HG02588 (cell line): ENCODE data around the gene CEMIP.

Source experiments
- ATAC-seq: cut with Tn5 transposase; IDR thresholded peaks from one replicate; pipeline ENCODE4 v1.9.1; 2021; ENCODE audit warnings: mild to moderate bottlenecking, moderate library complexity; ENCODE audit not compliant: unreplicated experiment

Gene CEMIP

DNA sequence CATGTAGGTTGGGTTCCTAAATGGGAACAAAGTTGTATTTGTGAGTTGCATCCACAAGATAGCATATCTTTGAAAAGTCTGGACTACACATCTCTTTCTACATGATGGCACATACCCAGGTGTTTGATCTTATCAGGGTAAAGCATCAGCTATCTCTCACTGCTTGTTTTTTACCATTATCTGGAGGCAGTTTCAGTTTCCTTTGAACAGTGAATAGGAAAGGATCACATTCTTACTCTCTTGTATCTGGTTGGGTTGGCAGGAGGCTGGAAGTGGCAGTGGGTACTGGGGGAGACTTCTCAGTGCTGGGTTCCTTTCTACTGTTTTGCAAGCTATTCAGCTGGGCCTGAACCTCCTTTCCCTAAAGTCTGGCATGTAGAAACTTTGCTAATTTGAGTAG, 4.1 kb downstream of the CEMIP start:
- ATAC-seq: no peak

DNA sequence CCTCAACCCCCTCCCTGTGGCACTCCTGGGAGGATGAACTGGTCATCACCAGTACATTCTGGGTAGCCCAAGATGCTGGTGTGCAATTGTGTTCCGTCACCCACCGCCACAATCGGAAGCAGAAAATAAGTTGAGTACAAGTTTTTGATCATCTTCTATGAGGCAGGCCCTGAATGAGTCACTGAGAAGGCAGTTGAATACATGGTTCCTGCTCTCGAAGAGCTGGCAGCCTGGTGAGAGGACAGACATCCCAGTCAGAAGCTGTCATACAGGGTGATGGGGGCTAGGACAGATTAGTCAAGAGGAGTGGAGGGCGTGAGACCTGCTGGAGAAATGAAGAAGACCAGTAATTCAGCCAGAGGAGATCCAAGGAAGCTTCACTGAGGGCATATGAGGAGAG, 6.2 kb downstream of the CEMIP start:
- no peak for ATAC-seq

GRCh38 chr15:80785811-80786354, 6.7 kb downstream of the CEMIP start:
- ATAC-seq: no peak

- ATAC-seq: no peak
Measured at GRCh38 chr15:80787316-80787715, 8.1 kb downstream of the CEMIP start.

DNA sequence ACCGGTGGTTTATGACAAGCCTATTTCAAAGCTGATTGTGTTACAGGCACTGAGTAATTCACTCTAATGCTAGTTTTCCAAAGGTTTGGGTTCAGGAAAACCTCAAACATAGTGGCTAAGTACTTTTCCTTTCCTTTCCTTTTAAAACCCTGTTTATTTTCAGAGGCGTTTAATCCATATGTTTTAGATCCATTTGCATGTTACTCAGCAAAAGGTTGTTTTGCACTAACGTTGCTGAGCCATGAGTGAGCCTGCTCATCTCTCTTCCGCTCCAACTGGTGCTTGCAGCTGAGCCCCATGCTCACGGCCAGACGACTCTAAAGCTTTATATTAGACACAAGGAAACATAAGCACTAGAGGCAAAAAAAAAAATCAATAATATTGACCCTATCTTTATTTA, 9.4 kb downstream of the CEMIP start:
- no peak for ATAC-seq

GRCh38 chr15:80789296-80789695, 10.1 kb downstream of the CEMIP start:
- ATAC-seq: no peak

DNA sequence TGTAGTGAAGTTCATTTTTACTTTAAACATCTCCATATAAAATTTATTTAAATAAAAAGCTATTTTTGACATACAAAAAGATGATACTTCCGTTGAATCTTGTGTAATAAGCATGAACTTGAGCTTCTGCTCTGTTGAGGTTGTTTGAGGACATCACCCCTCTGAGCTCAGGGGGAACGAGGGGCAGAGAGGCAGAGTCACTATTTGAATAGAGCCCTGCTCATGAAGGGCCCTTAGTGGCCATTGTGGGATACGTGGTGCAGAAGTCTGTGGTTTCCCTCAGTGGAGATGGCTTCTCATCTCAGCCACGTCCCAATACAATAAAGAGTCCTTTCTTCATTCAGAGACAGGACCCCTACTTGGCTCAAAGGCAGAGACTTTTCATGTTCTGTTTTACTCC, 10.6 kb downstream of the CEMIP start:
- ATAC-seq: no peak

- no peak for ATAC-seq
Measured at GRCh38 chr15:80790236-80790635, 11.1 kb downstream of the CEMIP start.

GRCh38 chr15:80791004-80791403, 11.8 kb downstream of the CEMIP start:
- no peak for ATAC-seq

DNA sequence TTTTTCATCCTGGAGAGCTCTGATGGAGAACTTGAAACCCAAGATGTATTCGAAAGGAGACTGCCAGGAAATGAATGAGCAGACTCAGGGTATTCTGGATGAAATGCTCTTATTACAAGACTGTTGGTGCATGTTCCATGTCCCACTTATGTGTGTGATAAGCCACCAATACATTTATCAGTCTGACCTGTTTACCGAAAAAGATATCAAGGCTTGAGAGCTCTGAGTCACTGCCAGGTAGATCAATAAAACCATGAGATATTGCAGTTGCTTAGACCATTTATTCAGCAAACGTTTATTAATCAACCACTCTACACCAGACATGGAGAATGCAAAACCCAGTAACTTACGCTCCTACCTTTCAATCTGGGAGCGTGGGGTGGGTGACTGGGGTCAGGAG, 17.2 kb downstream of the CEMIP start:
- no peak for ATAC-seq

- ATAC-seq: no peak
Measured at GRCh38 chr15:80798911-80799310, 19.7 kb downstream of the CEMIP start.

- ATAC-seq: no peak
Measured at GRCh38 chr15:80800067-80800466, 20.9 kb downstream of the CEMIP start.

DNA sequence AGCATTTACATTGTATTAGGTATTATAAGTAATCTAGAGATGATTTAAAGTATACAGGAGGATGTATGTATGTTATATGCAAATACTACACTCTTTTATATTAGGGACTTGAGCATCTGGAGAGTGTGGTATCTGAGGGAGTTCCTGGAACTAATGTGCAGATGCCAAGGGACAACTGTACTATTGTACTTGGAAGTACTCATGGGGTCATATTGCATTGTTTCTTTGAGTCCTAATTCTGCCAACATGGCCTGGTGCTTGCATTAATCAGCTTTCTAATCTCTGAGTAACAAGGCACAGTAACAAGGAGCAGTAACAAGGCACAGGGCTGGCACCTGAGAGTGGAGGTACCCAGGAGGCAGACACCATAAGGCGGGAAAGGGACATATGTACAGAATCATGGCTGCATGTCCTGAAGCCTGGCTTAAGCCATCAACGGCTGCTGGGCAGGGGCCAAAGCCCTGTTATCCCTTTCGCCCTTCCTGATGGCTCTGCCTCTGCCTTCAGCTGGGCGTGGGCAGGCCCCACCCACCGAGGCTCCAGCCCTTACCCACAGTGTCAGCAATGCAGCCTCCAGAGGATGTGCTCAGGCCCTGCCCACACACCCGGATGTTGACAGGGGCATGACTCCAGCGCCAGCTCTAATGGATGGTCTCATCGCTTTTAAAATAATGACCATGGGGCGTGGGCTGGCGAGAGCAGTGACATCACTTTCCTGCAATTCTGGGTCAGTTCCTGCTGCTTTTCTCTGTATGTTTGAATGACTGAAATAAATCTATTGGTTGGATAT, 22.9 kb downstream of the CEMIP start:
- no peak for ATAC-seq

- no peak for ATAC-seq
Measured at GRCh38 chr15:80803580-80804525, 24.7 kb downstream of the CEMIP start.

DNA sequence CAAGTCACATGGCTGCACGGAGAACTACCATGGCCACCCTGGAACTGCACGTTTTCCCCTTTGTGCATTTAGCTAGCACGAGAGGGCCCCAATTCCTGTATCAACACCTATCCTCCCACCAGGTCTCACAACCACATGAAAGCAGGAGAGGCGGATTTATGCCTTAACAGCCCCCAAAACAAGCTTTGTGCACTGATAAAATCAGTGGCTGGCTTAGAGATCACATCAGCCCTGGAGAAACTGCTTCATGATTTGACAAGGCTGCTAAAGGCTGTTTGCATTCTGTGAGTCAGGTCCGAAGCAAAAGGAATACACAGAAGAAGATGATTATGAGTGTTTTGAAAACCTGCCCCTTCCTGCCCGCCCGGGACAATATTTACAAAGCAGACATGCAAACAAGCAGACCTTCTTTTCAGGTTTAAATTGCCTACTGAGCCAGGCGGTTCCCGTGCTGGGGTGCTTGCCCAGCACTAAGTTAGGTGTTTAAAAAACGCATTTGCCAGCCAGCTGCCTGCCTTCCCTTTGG, 25.9 kb downstream of the CEMIP start:
- no peak for ATAC-seq

DNA sequence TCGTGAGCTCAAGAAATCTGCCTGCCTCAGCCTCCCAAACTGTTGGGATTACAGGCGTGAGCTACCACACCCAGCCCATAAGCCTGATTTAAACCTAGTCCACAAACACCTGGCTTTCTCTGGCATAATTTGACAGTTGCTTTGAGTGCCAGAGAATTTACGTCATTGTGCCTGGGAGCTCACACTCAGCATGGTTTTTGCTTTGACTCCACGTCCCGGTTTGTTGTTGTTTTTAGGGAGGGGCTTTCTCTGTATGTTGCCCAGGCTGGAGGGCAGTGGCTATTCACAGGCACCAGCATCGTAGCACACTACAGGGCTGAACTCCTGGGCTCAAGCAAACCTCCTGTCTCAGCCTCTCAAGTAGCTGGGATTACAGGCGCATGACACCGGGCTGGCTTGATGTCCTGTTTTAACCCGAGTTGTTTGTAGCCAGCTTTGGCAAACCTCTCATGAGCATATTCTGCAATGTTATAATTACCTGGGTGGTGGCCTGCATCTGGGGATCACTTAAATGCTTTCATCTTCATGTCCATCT, 32.7 kb downstream of the CEMIP start:
- ATAC-seq: no peak

DNA sequence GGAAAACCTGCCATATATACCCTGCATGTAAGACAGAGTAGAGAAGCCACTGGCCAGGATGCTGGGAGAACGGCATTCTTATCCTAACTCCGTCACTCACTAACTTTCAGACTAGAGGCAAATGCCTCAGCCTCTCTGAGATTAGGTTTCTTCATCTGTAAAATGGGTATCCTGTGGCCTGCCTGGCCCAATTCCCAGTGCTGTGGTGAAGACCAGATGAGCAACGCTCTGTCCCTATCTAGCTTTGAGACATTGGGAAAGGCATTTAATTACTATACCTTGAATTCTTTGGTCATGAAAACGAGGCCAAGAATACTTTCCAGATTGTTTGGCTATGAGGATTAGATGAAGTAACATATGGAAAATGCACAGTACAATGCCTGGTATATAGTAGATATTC, 35.9 kb downstream of the CEMIP start:
- no peak for ATAC-seq

GRCh38 chr15:80816049-80816653, 37.0 kb downstream of the CEMIP start:
- no peak for ATAC-seq

- ATAC-seq: no peak
Measured at GRCh38 chr15:80816936-80817335, 37.8 kb downstream of the CEMIP start.

DNA sequence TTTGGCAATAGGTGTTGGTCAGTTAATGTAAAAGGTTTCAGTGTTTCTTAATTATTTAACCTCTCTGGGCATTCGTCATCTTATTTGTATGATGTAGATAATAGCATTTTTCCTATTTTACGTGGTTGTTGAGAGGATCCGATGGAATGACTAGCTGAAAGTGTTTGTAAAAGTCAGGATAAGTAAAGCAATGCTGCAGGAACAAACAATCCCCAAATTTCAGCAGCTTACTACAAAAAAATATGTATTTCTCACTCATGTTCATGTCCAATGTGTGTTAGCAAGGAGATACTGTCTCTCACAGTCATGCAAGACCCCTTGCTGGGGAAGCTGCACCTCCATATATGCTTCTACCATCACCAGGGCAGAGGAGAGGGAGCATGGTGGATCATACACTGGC, 38.7 kb downstream of the CEMIP start:
- ATAC-seq: no peak

DNA sequence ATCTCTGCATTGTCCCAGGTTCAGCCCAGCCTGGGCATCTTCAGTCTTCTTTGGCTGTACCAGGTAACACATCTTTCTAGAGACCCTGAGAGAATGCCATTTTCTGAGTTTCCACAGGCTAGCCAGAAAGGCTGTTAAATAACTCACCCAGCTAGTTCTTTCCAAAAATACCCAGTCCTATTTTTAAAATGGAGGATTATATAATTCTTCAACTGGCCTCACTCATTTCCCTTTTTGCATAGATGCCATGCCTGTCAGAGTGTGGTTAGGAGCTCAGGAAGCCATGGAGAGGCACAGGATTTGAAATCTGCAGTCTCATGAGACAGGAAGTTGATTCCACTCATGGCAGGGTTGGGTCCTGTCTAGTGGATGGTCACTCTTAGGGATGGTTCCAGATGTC, 39.8 kb downstream of the CEMIP start:
- no peak for ATAC-seq
